Testis (tissue), 2 donors: ENCODE results near the gene NCKAP5.

Experiments used
- POLR2A ChIP-seq: fragments of 450-650 bp; IDR thresholded peaks from one replicate; pipeline ENCODE4 v1.6.1; 2017; ENCODE audit warnings: antibody characterized with exemption, mild to moderate bottlenecking, moderate library complexity
- TF ChIP-seq, protein P1 (sequence below), 3 experiments: fragments of 450-650 bp in 2 of 3; fragments of 200-600 bp in 1 of 3; sonication (generic) in 1 of 3; IDR thresholded peaks; one replicate each; pipeline ENCODE4 v1.5.1; 2016 to 2019; ENCODE audit warnings: antibody characterized with exemption in 3 of 3, mild to moderate bottlenecking in 2 of 3, moderate library complexity in 1 of 3

GRCh38 chr2:133561045-133561852 lies 7.0 kb downstream of the NCKAP5 start:
- TF ChIP-seq, protein P1, sequence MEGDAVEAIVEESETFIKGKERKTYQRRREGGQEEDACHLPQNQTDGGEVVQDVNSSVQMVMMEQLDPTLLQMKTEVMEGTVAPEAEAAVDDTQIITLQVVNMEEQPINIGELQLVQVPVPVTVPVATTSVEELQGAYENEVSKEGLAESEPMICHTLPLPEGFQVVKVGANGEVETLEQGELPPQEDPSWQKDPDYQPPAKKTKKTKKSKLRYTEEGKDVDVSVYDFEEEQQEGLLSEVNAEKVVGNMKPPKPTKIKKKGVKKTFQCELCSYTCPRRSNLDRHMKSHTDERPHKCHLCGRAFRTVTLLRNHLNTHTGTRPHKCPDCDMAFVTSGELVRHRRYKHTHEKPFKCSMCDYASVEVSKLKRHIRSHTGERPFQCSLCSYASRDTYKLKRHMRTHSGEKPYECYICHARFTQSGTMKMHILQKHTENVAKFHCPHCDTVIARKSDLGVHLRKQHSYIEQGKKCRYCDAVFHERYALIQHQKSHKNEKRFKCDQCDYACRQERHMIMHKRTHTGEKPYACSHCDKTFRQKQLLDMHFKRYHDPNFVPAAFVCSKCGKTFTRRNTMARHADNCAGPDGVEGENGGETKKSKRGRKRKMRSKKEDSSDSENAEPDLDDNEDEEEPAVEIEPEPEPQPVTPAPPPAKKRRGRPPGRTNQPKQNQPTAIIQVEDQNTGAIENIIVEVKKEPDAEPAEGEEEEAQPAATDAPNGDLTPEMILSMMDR (IDR thresholded peaks at IDR 0.05): peak; percentile 52 to 75 (median 68)
- no peak for TF ChIP-seq POLR2A
